ENCODE measurements around the gene ADGRB3. TPM values are rescaled to one million over a fixed set of nuclear protein-coding genes. Genes with fewer than 3 reads are reported as not detected.
"Not testable (repeated sequence)": the region's sequence is repeated elsewhere in the genome, so short reads cannot be mapped to it uniquely, and the experiment has no call there.

The ADGRB3 gene
- total RNA-seq, 1 donor from 2014 or later = 0.20 TPM

DNA sequence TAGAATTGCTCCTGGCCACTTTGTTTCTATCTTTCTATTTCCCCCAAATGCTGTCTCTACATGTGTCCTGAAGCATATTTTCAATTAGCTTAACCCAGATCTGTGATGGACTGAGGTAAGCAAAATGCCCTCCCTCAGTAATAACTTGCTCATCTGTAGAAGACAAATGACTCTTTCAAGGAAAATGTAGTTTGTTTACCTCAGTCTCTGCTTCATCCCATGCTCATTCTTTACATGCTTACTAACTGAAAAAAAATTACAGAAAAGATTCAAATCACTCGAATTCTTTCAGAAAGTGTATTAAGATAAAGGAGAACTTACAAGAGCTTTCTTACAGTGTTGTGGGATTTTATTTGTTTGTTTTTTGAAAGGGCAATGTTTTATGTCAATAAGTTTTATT, 630.6 kb downstream of the ADGRB3 start:
- no peak for ATAC-seq

DNA sequence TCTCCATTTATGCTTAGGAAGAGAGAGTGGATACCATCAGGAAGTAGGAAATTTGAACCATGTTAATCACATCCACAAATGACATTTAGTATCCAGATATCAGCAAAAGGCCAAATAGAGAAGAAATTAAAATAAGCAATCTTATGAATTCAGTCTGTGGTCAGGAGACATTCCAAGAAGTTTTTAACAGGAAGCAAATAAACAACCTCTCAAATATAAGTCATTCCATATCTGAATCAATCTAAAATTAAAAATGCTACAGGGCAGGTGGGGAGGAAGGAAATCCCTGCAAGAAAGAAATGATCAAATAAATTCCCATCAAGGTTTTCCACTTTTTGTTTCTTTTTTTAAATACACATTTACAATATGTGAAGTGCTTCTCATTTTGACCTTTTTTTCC, 641.1 kb downstream of the ADGRB3 start:
- ATAC-seq = no peak

DNA sequence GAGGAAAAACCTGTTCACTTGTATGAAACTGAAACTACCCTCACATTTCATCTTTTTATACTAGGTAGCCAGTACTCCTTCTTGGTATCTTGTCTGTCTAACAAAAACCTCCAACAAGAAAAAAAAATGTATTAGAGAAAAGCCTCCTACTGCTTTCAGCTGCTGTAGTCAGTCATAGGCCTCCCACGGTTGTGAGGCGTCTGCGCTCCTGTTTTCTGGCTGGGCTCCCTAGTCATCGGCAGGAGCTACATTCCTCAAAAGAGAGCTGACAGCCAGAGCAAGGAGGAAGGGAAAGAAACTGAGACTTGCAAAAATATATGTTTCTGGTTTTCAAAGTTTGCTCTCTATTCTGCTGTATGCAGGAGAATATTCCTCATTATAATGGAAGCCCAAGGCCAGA, 644.7 kb downstream of the ADGRB3 start:
- no peak for ATAC-seq

DNA sequence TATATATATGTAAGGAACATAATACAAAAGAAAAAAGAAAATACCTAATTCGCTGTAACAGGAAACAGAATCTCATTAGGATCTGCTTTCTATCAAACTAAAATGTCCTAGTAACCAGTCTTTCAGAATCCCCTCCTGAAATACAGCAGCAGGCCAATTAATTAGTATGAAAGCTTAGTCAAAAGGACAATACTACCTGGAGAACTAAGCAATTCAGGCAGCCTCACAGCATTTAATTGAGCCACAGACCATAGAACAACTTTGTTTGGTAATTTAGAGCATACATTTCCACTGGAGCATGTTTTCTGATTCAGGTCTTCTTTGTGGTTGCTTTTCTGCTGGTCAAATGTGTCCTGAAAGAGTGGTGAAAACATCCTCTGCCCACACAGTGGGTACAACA, 645.8 kb downstream of the ADGRB3 start:
- no peak for ATAC-seq

DNA sequence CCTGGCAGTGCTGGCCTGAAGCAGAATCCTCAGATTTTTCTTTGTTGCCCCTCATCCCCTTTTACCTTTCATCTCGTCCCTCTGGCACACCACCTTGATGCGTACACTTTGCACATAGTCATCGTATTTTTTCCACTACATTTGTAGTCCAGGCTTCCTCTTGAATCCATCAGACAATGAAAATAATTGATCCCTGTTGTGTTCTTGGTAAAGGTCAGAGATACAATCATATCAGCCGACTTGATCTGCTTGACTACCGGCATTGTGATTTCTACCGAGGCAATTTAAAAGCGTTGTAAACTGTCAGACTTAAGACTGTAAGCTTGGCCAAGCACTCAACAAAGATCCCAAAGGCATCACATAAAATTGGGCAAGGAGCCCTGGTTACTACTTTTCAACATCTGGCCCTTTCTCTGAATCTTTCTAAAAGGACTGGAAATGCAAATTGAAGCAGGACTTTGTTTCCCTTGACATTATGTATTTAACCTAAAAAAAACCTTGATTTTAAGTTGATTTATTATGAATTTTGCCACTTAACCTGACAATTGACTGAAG, 649.2 kb downstream of the ADGRB3 start:
- ATAC-seq = no peak

DNA sequence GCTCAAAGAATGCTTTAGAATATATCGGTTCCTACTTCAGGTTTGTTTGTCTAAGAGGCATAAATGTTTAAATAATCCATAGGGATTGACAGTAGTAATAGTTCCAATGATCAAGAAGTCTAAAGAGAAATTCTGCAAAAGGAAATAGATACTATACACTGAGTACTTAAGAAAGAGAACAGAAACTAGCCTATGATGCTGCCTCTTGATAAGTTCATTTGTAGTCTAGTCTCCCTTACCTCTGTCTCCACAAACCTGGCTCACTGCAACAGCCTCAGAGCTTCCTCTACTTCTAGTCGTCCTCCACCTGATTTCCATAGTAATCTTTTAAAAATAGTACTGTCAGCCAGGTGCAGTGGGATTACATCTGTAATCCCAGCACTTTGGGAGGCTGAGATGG, 650.0 kb downstream of the ADGRB3 start:
- ATAC-seq = no peak

DNA sequence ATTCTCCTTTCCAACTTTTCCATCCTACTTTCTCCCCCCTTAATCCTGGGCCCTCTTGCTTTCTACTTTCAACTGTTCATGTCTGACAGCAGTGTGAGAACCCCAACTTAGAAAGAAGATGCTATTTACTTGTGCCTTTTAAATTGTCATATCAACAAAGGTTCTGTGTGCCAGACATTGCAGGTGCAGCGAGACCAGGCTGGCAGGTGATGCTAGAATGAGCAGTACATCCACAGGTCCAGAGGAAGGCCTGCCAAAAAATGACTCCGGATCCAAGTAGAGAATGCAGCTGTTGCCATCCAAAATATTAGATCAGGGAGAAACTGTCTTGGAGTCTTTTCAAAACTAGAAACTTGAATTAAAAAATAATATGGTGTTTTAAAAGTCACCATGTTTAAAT, 651.2 kb downstream of the ADGRB3 start:
- no peak for ATAC-seq

DNA sequence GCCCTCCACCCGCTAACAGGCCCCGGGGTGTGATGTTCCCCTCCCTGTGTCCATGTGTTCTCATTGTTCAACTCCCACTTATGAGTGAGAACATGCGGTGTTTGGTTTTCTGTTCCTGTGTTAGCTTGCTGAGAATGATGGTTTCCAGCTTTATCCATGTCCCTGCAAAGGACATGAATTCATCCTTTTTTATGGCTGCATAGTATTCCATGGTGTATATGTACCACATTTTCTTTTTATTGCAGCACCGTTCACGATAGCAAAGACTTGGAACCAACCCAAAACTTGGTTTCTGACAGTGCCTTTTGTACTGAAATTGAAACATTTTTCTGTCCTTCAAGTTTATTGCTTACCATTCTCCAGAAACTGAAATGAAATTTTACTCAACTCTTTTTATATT, 653.1 kb downstream of the ADGRB3 start:
- ATAC-seq = not testable (repeated sequence)

DNA sequence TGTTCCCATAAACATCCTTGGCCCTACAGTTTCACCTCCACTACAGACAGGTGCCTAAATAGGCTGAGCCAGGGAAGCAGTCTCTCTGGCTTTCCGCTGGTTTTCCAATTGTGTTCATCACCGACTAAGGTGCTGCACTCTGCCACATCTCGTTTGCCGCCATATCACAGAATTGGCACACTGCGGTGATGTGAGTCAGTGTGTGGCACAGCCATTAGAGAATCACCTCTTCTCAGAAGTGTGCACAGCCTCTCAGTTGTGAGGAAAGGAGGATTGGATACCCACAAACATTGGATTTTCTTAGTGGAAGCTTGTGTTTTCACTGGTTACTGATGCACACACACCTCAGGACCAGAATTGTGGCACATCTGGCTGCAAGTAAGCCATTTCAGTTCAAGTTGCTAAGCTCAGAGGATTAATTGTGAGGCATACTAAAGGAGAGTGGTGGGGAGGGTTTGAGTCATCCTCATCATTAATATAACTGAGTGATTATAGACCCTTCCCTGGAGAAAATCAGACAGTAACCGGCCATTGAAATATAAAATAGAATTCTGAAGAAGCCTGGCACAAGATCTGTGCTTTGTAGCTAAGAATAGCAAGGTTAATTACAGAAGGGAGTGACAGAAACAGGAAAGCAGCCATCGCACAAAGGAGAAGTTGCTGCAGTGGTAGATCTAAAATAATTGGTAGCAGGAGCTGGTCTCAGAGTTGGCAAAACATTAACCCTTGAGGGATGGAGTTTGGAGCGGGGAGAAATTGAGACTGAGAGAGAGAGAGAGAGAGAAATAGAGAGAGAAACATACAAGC, 654.8 kb downstream of the ADGRB3 start:
- ATAC-seq = no peak

DNA sequence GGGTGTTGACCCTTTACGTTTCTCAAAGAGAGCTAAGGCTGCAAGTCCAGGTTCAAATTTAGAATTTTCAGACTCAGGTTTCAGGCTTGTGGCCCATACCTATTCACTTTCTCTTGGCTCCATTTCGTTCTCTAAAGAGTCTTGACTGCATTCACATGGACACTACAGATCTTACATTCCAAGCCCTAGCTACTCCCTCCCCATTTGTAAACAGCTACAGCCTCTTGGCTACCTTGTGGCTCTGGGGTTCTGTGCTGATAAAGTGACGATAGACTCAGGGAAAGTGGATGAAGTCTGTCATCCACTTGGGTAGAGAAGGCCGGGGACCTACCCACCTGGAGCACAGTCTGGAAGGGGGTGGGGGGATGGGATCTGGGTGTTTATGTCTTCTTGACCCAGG, 658.4 kb downstream of the ADGRB3 start:
- no peak for ATAC-seq

DNA sequence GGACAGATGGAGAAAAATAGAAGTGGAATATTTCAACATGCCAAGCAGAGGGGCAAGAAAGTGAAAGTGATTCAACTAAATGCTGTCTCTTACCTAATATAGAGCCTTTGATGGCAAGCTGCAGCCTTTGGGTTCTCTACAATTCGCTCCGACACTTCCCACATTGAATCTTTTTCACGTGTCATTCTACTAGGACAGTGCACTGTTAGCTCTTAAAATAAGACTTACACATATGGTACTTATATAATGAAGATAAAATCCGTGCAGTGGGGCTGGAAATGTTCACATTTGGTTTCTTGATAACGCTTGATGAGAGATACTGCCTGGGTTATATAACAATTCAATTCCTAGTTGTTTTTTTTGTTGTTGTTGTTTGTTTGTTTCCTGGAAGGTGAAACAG, 659.3 kb downstream of the ADGRB3 start:
- no peak for ATAC-seq

DNA sequence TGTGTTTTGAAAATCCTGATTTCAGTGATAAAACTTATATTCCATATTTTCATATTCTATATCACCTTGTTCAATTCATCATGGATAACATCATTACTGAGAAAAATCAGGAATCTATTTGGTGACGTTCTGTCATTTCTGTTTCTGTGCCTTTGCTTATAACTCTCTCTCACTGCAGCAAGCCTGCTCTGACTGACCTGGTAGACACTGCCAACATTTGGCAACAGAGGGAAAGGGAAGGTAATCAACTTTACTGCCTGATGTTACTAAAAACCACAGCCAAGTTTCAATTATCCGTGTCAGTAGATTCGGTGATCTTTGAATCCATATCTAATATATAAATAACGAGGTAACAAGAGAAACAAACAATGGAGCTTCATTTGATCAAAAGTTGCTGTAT, 659.8 kb downstream of the ADGRB3 start:
- no peak for ATAC-seq

DNA sequence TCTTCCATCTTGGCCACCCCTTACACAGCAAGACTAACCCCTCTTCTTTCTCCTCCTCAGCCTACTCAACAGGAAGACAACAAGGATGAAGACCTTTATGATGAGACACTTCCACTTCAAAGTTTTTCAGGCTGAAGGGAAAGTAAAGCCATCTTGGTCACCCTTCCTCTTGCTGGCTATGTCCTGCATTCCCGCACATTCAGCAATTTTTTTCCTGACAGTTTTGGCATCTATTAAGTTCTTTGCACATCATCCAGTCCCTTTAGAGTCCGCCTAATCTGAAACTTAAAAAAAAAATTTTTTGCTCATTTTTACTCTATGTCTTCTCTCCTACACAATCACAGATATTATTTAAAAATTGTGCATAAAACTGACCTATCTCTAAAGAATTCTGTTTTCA, 668.3 kb downstream of the ADGRB3 start:
- no peak for ATAC-seq

DNA sequence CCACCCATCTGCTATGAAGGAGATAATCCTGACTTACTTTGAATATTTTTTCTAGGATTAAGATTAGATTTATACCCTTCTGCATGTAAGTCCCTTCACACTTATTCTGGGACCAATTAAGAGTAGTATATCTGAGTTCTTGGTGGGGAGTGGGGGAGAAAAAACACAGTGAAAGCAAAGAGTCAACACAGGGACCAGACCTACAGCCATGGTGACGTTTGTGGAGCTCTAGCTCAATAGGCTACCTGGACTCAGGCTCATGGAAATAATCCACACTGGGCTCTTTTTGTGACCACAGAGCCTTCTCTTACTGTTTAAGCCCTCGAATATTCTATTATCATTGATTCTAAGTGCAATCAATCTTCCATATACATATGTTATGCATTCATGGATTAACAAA, 670.4 kb downstream of the ADGRB3 start:
- no peak for ATAC-seq

DNA sequence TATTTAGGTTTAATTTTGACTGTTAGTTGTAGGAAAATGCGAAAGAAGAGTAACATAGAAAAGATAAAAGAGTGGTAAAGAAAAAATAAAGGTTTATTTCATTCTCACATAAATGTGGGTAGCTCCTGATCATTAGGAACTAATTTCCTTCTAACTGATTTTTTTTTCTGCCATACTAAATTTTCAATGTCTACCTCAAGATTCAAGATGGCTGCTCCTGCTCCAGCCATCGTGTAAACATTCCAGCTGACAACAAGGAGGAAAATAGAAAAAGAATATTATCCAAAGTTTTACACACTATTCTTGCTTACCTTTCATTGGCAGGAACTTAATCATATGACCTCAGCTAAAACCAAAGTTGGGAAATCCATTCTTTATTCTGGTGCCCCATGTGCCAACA, 673.5 kb downstream of the ADGRB3 start:
- no peak for ATAC-seq

DNA sequence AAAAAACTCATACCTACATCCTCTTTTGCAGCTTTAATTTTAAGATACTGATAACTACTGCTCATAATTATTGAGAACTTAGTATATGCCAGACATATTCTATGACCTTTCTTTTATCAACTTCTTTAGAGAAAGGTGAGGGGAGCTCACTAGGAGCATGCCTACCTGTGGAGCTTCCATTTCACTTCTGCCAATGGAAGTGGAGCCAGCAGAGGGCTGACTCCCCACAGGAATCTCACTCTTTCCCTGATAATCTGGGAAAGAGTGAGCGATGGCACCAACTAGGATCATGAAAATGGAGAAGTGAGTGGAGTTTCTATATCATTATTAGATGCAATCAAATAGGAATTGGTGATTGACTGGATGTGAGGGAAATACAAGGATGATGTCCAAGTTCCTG, 676.8 kb downstream of the ADGRB3 start:
- ATAC-seq = no peak

DNA sequence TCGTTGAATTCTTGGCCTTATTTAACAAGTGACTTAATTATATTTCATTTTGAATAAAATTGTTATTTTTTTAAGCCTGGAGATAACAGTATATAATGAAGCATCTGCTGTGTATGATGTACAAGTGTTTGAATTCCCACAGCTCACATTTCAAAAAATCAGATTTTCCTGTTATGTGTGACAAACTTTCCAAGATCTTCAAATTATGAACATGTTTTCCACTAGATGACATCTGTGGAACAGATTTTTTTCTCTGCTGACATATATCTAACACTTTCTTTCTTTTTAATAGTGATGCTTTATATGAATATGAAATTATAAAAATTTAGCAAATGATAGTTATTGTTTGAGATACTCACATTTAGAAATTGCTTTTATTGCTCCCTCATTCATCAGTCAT, 678.9 kb downstream of the ADGRB3 start:
- ATAC-seq = no peak

DNA sequence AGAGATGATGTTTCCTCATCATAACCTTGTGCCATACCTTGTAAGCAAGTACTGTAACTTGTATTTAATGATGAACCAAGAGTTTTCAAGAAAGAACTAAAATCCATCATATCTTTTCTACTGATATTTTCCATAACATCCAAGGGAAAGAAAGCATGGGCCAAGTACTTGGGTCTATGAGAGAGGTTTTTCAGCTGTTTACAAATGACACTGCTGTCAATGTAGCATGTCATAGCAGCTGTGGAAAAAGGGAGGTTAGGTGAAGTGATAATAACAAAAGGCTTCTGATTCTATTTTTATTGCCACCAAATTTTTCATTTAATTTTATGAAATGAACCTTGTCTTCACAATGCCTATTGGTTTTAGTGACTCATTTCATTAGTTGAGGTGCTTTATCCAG, 679.4 kb downstream of the ADGRB3 start:
- ATAC-seq = no peak

DNA sequence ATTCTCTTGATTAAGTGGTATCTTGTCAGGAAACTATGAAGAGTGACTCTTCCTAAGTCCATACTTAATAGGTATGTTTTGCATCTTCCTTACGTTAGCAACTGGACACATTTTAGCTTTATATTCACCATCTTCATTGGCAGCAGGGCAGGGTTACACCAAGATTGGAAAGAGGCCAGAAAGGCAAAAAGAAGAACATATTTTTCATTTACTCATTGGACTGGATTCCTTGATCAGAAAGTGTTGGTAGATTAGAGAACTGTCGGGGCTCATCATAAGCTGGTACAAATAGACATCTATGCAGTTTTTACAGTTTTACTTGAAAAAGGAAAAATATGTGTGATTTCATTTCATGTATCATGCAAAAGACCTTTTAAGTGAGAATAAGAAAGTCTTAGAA, 696.8 kb downstream of the ADGRB3 start:
- no peak for ATAC-seq

DNA sequence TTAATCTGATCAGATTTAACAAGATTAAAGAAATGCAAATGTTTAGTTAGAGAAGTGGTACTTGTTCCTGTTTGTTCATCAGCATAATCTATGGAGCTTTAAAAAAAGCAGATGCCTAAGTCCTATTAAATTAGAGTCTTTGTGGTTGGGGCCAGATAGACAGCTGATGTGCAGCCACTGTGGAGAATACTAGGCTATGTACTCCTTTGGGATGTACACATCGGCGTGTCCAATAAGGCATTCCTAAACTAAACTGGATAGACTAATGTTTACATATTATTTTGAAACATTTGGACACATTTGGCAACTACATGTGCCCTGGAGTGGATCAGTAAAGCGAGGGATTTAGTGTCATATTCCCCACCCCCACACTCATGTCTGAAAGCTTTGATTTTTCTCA, 702.2 kb downstream of the ADGRB3 start:
- ATAC-seq = no peak

DNA sequence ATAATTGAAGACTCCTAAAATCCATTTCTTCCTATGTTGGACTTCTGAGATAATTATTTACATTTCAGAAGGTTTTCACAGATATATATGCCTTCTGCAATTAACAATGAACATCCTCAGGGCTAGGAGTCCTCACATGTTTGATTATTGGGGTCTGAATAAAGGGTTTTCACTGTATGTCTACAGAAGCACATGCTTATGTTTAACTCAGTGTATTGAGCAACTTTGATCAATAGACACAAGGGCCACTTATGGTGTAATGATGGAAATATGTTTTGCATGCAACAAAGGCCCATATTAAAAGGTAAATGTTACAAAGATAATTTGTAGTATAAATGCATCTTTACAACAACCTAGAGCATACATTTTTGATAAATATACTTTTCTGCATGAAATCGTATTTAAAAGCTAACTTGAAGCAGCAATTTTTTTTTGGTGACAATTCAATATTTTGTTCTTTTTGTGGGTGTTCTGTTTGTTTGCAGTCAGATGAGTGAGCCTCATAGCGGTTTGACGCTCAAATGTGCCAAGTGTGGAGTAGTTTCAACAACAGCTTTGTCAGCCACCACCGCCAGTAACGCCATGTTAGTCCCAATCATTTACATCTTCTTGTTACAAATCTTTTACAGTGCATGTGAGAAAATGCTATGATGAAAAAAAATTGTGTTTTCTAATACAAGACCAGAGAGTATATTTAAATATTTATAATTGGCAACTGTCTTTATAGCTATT, 703.5 kb downstream of the ADGRB3 start:
- ATAC-seq = no peak

DNA sequence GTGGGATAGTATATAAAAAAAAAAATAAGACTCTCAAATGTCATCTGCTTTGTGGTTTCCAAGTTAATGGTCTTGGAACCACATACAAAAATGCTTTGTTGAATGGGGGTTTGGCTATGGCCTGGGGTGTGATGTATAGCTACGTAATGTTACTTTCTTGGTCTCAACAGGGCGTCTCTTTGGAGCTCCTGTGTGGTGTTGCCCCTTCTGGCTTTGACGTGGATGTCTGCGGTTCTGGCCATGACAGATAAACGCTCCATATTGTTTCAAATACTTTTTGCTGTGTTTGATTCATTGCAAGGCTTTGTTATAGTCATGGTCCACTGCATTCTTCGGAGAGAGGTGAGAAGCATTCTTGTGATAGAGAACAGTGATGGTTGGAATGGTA, 704.1 kb downstream of the ADGRB3 start:
- no peak for ATAC-seq

DNA sequence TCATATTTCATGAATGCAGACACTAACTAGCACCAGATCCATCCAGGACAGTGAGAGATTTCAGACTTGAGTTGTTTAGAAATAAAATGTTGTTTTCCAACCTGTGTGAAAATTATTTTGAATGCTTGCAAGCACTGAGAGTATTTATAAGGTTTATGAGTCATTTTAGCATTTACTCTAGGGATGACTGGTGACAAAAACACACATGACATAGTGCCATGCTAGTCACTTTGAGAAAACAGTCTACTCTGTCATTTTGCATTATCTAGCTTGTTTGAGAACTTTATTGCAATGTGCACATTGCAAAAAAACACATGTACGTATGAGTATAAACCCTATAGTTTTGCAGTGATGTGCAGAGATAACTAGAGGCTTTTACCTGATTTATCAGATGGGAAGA, 705.1 kb downstream of the ADGRB3 start:
- no peak for ATAC-seq

DNA sequence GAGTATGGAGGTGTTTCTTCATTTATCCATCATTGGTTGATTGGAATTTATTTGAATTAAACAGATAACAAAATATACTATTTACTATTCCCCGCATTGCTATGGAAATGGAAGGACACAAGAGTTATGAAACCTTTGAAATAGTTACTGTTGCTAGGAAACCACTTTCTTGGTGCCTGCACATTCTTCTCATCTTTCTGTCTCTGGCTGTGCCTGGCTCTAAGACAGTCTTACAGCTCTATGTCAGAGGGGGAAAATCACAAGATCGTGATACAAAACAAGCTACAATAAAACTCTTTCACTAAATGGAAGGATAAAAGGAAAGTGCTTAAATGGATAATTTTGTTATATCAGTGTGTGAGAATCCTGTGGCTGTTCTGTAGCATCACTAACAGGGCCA, 708.8 kb downstream of the ADGRB3 start:
- ATAC-seq = no peak
